Stimulated activated CD4-positive, alpha-beta T cell treated with anti-CD3 and anti-CD28 coated beads, TNF-alpha, amount 100 ng/mL, for 24 hours (primary cell): Measurements from ENCODE around the gene IAH1.

ENCODE experiments used
- DNase-seq, 3 experiments: peaks; one replicate each; pipeline ENCODE4 v3.0.0-alpha.2; 2020; ENCODE audit warnings: low read depth in 3 of 3

Gene IAH1

DNA sequence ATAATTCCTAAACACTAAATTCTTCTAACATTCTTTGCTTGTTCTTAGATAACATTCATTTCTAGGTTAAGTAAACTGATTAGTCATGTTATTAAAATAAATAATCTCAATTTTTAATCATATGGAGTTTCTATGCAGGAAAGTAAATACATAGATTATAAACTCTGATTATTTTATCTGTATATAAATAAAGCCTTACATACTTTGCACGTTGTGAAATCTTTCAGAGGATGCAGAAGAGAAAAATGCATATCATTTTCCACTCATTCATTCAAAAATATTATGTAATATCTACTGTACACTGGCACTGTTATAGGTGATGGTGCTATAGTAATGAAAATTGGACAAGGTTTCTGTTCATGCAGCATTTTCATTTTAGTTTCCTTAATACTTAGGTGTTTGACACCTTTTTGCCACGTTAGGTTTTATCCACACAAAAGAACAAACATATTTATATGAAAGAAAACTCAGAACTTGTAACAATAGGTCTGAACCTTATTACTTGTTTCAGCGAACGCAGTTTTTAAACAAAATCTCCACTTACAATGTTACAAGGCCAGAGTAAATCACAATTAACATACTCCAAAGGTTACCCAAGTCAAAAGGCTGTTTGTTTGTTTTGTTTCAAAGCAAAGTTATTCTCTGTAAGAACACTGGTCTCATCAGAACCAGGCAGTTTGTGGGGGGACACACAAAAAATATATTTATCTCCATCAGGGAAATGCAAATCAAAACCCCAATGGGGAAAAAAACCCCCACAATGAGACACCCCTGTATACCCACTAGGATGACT lies 53.8 kb downstream of the IAH1 start:
- no peak for DNase-seq

DNA sequence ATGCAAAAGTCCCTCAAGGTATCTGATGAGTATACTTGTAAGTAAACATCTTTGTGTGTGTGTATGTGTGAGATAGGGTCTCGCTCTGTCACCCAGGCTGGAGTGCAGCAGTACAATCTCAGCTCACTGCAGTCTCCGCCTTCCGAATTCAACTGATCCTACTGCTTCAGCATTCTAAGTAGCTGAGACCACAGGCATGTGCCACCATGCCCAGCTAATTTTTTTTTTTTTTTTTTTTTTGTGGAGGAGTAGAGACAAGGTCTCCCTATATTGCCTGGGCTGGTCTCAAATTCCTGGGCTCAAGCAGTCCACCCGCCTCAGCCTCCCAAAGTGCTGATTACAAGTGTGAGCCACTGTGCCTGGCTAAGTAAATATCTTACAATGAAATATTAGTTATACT lies 58.1 kb downstream of the IAH1 start:
- DNase-seq: no peak

GRCh38 chr2:9533663-9534062 lies 59.3 kb downstream of the IAH1 start:
- no peak for DNase-seq

GRCh38 chr2:9535177-9535576 lies 60.8 kb downstream of the IAH1 start:
- DNase-seq: no peak

- DNase-seq: no peak
These were observed 62.2 kb downstream of the IAH1 start for GRCh38 chr2:9536504-9536903.

GRCh38 chr2:9538000-9538507 lies 63.7 kb downstream of the IAH1 start:
- DNase-seq: no peak
